Measurements from ENCODE around the gene BRI3.

The BRI3 gene

GRCh38 chr7:98280791-98281756, at the start of gene BRI3:
Gene BRI3 (plus strand): TSS chr7:98281686. CDS start chr7:98281796, 110 bp downstream.
- DNase-seq = peak; percentile 95 to 96 (median 95)

- no peak for DNase-seq
Observed at GRCh38 chr7:98232263-98232585, 49.3 kb upstream of the BRI3 start.

- no peak for DNase-seq
Observed at GRCh38 chr7:98232799-98233198, 48.7 kb upstream of the BRI3 start.

- no peak for DNase-seq
Observed at GRCh38 chr7:98233219-98234070, 48.0 kb upstream of the BRI3 start.

- no peak for DNase-seq
Observed at GRCh38 chr7:98234429-98235147, 46.9 kb upstream of the BRI3 start.

GRCh38 chr7:98235901-98236300, 45.6 kb upstream of the BRI3 start:
- no peak for DNase-seq

- no peak for DNase-seq
Observed at GRCh38 chr7:98236355-98237185, 44.9 kb upstream of the BRI3 start.

- DNase-seq = no peak
Observed at GRCh38 chr7:98238076-98238475, 43.4 kb upstream of the BRI3 start.

GRCh38 chr7:98238976-98239375, 42.5 kb upstream of the BRI3 start:
- DNase-seq = no peak

- DNase-seq = peak in 2 of 3 experiments; percentile 8 to 16
Observed at GRCh38 chr7:98240961-98241673, 40.4 kb upstream of the BRI3 start.

- DNase-seq = no peak
Observed at GRCh38 chr7:98241674-98242241, 39.7 kb upstream of the BRI3 start.

- no peak for DNase-seq
Observed at GRCh38 chr7:98242342-98242741, 39.1 kb upstream of the BRI3 start.

- no peak for DNase-seq
Observed at GRCh38 chr7:98242934-98243333, 38.6 kb upstream of the BRI3 start.

- DNase-seq = no peak
Observed at GRCh38 chr7:98244871-98245270, 36.6 kb upstream of the BRI3 start.

- DNase-seq = no peak
Observed at GRCh38 chr7:98248156-98248555, 33.3 kb upstream of the BRI3 start.

- DNase-seq = no peak
Observed at GRCh38 chr7:98249106-98249505, 32.4 kb upstream of the BRI3 start.

GRCh38 chr7:98250789-98251188, 30.7 kb upstream of the BRI3 start:
- DNase-seq = peak in 2 of 3 experiments; percentile 40 to 50

GRCh38 chr7:98251231-98251600, 30.3 kb upstream of the BRI3 start:
- DNase-seq = peak in 1 of 3 experiments; percentile 45

- DNase-seq = peak; percentile 92 to 95 (median 93)
Observed at GRCh38 chr7:98251601-98252424, 29.7 kb upstream of the BRI3 start, which contains the start of gene TECPR1. Gene TECPR1 (minus strand): TSS chr7:98252232. CDS start chr7:98246146, 6,086 bp downstream.
